DND-41 (cell line): ENCODE data around the gene ETF1.

ENCODE experiments used
- EZH2 ChIP-seq: IDR thresholded peaks from 3 replicates; pipeline ENCODE4 v1.6.1; 2012; ENCODE audit warnings: borderline replicate concordance, low read depth, mild to moderate bottlenecking, moderate library complexity, low read length, inconsistent platforms; ENCODE audit not compliant: severe bottlenecking
- TF ChIP-seq, protein P1 (sequence below): IDR thresholded peaks from 2 replicates; pipeline ENCODE4 v1.5.1; 2012; ENCODE audit warnings: borderline replicate concordance, low read length, moderate library complexity, mild to moderate bottlenecking; ENCODE audit not compliant: poor library complexity, severe bottlenecking; ENCODE audit errors: extremely low read depth

DNA sequence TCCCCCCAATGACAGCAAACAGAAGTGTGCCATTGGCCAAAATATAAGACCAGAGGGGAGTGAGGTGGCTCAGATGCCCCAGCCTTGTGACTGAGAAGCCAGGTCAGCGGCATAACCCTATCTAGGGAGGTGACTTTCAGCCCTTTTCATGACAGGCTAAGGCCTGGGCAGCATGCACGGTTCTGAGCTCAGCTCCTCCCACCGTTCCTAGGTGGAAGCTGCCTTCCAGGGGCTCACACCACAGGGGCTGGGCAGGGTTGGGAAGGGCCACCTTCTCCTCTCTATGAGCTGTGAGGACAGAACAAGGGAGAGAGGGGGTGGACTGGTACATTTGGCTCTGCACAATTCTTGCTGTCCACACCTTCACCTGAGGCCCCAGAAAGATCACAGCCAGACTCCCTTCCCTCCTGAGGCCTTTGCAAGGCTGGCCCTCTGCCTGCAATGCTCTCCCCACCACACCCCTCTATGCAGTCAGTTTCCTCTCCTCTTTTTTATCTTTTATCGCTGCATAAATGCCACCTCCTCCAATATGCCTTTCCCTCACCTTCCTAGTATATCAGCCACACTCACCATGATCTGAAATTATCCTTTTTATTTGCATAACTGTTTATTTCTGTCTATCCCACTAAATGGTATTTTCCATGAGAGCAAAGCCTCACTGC lies 82.9 kb downstream of the ETF1 start:
- TF ChIP-seq, protein P1, sequence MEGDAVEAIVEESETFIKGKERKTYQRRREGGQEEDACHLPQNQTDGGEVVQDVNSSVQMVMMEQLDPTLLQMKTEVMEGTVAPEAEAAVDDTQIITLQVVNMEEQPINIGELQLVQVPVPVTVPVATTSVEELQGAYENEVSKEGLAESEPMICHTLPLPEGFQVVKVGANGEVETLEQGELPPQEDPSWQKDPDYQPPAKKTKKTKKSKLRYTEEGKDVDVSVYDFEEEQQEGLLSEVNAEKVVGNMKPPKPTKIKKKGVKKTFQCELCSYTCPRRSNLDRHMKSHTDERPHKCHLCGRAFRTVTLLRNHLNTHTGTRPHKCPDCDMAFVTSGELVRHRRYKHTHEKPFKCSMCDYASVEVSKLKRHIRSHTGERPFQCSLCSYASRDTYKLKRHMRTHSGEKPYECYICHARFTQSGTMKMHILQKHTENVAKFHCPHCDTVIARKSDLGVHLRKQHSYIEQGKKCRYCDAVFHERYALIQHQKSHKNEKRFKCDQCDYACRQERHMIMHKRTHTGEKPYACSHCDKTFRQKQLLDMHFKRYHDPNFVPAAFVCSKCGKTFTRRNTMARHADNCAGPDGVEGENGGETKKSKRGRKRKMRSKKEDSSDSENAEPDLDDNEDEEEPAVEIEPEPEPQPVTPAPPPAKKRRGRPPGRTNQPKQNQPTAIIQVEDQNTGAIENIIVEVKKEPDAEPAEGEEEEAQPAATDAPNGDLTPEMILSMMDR: no peak
- TF ChIP-seq EZH2: no peak
